Kidney (tissue), 14 donors: ENCODE measurements around the gene SACS. TPM values are rescaled to one million over a fixed set of nuclear protein-coding genes. Genes with fewer than 3 reads are reported as not detected.

Experiments used
- DNase-seq, 5 donors: peaks; one replicate each; pipeline ENCODE4 v3.0.0-alpha.2; 2013 to 2020
- FAIRE-seq: peaks from 2 replicates; lab custom pipeline; 2012; peaks lifted over from hg19 to GRCh38; lab: Jason Lieb, UNC
- H3K27ac ChIP-seq, 2 donors: one replicate each; pipeline ENCODE4 v1.7.0; 2013; ENCODE audit warnings: low read depth in 2 of 2, low read length in 2 of 2, inconsistent platforms in 1 of 2
- H3K27me3 ChIP-seq: one replicate; pipeline ENCODE4 v1.7.1; 2013; ENCODE audit warnings: low read length, inconsistent platforms; ENCODE audit not compliant: control insufficient read depth, insufficient read depth
- H3K36me3 ChIP-seq, 3 donors: one replicate each; pipeline versions ENCODE4 v1.7.0 to v1.7.1; 2013; ENCODE audit warnings: low read length in 3 of 3, control low read depth in 1 of 3, inconsistent platforms in 1 of 3; ENCODE audit not compliant: insufficient read depth in 3 of 3, control insufficient read depth in 2 of 3
- H3K4me1 ChIP-seq, 3 donors: one replicate each; pipeline versions ENCODE4 v1.7.0 to v1.7.1; 2013; ENCODE audit warnings: low read length in 3 of 3, inconsistent platforms in 1 of 3, low read depth in 1 of 3; ENCODE audit not compliant: control insufficient read depth in 2 of 3, insufficient read depth in 2 of 3
- H3K4me3 ChIP-seq, 3 donors: one replicate each; pipeline versions ENCODE4 v1.7.0 to v1.8.1; 2013; ENCODE audit warnings: low read length in 3 of 3, control low read depth in 1 of 3, inconsistent platforms in 1 of 3
- H3K9ac ChIP-seq, 3 donors: one replicate each; pipeline versions ENCODE4 v1.7.0 to v1.7.1; 2013; ENCODE audit warnings: low read length in 3 of 3, control low read depth in 1 of 3, inconsistent platforms in 1 of 3
- H3K9me3 ChIP-seq, 3 donors: one replicate each; pipeline versions ENCODE4 v1.7.0 to v1.7.1; 2013; ENCODE audit warnings: low read length in 3 of 3, control low read depth in 1 of 3, inconsistent platforms in 1 of 3; ENCODE audit not compliant: control insufficient read depth in 2 of 3, insufficient read depth in 1 of 3
- intact Hi-C: fragments of 100-400 bp; cut with DNase I; formaldehyde crosslinking; loops from one replicate; pipeline ENCODE4 v1.11.1; 2022
- polyA plus RNA-seq: library from polyadenylated mRNA; stranded (reverse); fragments of 350-450 nt; fragmentation: Illumina TruSeq; extraction: RNeasy Lipid Tissue Mini Kit (QIAGEN cat#74804); gene quantifications from one replicate; pipeline ENCODE4 v1.2.3, GENCODE V29; 2014; ENCODE audit warnings: low read depth, low replicate concordance; ENCODE audit not compliant: insufficient read depth
- total RNA-seq: library from RNA; stranded (reverse); fragmentation: NEBNext Ultra II Directional; extraction: Animal tissue kit (Norgen Biotek cat#: 25700); gene quantifications from one replicate; pipeline ENCODE4 v1.2.1, GENCODE V29; 2021
- TF ChIP-seq, protein P1 (sequence below): IDR thresholded peaks from 3 replicates; pipeline ENCODE4 v1.5.1; 2012; ENCODE audit warnings: mild to moderate bottlenecking, moderate library complexity, borderline replicate concordance; ENCODE audit not compliant: insufficient read depth; ENCODE audit errors: extremely low read depth
- donor health status: control.
- donor health status: control.
- donor health status: control.
- donor health status: control.
- donor health status: control.
- donor health status: DM: yes; HTN: yes; CAD: no.
- donor health status: Normal renal cell carcinoma (clear cell type).

The SACS gene
- total and polyA plus RNA-seq, 2 donors from 2014 or later, result 0.58 to 12.5 TPM

GRCh38 chr13:23462815-23463559 lies 29.5 kb upstream of the SACS start:
- FAIRE-seq (no peak), DNase-seq (no peak)
- H3K4me1 ChIP-seq, result peaks cover 0 to 3% (median 0%) of the 10 kb centered on the region in 3 donors
- H3K9ac ChIP-seq, result no peak overlapping the region
- intact Hi-C loops, result loop anchor here (10.0 kb wide), 1 partner anchor 412 kb away; no protein-coding TSS in a partner anchor
- H3K36me3 ChIP-seq, result no peaks in the 10 kb centered on the region
- no peaks in the 10 kb centered on the region for H3K27me3 ChIP-seq
- H3K4me3 ChIP-seq, result no peak overlapping the region
- TF ChIP-seq, protein P1, sequence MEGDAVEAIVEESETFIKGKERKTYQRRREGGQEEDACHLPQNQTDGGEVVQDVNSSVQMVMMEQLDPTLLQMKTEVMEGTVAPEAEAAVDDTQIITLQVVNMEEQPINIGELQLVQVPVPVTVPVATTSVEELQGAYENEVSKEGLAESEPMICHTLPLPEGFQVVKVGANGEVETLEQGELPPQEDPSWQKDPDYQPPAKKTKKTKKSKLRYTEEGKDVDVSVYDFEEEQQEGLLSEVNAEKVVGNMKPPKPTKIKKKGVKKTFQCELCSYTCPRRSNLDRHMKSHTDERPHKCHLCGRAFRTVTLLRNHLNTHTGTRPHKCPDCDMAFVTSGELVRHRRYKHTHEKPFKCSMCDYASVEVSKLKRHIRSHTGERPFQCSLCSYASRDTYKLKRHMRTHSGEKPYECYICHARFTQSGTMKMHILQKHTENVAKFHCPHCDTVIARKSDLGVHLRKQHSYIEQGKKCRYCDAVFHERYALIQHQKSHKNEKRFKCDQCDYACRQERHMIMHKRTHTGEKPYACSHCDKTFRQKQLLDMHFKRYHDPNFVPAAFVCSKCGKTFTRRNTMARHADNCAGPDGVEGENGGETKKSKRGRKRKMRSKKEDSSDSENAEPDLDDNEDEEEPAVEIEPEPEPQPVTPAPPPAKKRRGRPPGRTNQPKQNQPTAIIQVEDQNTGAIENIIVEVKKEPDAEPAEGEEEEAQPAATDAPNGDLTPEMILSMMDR, result no peak
- H3K9me3 ChIP-seq, result no peaks in the 10 kb centered on the region
- H3K27ac ChIP-seq, result no peak overlapping the region

DNA sequence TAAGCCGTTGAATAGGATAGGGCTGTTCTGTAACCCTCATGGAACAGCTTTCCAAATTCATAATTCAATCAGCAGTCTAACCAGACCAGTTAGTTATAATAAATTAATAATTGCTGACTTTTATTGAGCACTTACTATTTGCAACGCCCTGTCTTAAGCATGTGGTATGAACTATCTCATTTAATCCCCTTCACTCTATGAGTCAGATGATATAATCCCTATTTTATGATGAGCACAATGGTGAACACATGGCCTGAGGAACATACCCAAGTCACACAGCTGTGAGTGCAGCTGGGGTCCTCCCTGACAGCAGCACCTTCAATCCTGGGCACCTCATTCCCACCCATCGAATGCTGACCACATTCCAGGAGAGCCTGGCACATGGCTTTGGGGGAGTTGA lies 28.0 kb upstream of the SACS start:
- H3K4me1 ChIP-seq, result no peaks in the 10 kb centered on the region
- no peak for FAIRE-seq

GRCh38 chr13:23460921-23461320 lies 27.4 kb upstream of the SACS start:
- no peaks in the 10 kb centered on the region for H3K36me3 ChIP-seq
- no peak for FAIRE-seq
- intact Hi-C loops, result loop anchor here (10.0 kb wide), 1 partner anchor 414 kb away; no protein-coding TSS in a partner anchor
- no peak overlapping the region for H3K27ac ChIP-seq
- DNase-seq, result no peak
- H3K9ac ChIP-seq, result no peak overlapping the region
- H3K27me3 ChIP-seq, result no peaks in the 10 kb centered on the region
- H3K9me3 ChIP-seq, result no peaks in the 10 kb centered on the region
- no peak overlapping the region for H3K4me3 ChIP-seq
- TF ChIP-seq, protein P1, result no peak
- H3K4me1 ChIP-seq, result no peaks in the 10 kb centered on the region

More for the DNA sequence above, 28.0 kb upstream of the SACS start:
- Histone ChIP-seq H3K9ac (no peak overlapping the region), H3K9me3 (no peaks in the 10 kb centered on the region), H3K27me3 (no peaks in the 10 kb centered on the region), H3K27ac (no peak overlapping the region), H3K4me3 (no peak overlapping the region), H3K36me3 (no peaks in the 10 kb centered on the region)
- TF ChIP-seq, protein P1, result no peak
- intact Hi-C loops, result loop anchor here (10.0 kb wide), 1 partner anchor 413 kb away; no protein-coding TSS in a partner anchor
- DNase-seq, result no peak
